Activated T-helper 1 cell treated with Interleukin-2 at 50 U/mL for 16 hours (primary cell): ENCODE measurements around the gene SGPL1.
A peak's percentile ranks its signal among the peaks of the same experiment; 100 is the strongest.
"Not testable (repeated sequence)": the region's sequence is repeated elsewhere in the genome, so short reads cannot be mapped to it uniquely, and the experiment has no call there.

ENCODE experiments used
- DNase-seq: peaks from one replicate; pipeline ENCODE4 v3.0.0-alpha.2; 2020; ENCODE audit warnings: low read depth

The SGPL1 gene, protein sequence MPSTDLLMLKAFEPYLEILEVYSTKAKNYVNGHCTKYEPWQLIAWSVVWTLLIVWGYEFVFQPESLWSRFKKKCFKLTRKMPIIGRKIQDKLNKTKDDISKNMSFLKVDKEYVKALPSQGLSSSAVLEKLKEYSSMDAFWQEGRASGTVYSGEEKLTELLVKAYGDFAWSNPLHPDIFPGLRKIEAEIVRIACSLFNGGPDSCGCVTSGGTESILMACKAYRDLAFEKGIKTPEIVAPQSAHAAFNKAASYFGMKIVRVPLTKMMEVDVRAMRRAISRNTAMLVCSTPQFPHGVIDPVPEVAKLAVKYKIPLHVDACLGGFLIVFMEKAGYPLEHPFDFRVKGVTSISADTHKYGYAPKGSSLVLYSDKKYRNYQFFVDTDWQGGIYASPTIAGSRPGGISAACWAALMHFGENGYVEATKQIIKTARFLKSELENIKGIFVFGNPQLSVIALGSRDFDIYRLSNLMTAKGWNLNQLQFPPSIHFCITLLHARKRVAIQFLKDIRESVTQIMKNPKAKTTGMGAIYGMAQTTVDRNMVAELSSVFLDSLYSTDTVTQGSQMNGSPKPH

DNA sequence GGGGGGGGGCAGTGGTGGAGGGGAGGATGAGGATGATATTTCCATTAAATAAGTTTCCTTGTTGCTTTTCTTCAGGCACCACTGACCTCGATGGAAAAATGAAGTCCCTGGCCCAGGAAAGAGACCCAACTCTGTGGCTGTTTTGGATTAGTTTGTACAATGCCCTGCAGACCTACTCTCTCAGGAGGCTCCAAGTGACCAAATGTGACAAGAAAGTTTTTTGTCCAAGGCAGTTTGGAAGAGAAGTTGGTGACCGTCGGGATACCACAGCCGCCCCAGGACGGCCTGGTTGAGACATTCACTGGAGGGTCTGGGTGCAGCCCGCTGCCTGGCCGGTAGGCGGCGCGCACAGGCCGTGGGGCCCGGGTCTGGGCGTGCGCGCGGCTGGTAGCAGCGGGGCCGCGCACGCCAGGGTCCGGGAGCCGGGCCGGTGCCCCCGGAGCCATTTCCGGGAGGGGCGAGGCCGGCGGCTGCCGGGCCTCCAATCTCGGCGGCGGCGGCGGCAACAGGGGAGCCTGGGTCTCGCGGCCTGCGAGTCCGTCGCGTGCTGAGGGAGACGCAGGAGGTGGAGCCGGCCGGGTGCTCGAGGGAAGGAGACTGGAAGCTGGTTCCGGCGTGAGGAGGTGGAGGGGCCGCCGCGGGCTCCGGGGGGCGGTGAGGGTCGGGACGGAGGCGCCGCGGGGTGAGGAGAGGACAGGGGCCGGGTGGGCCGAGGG is at the start of gene SGPL1:
TSS of gene SGPL1 (plus strand) at position 445 of the 716 bp plus-strand sequence. CDS start 906 bp downstream, outside the sequence.
- peak; percentile 82 for DNase-seq

DNA sequence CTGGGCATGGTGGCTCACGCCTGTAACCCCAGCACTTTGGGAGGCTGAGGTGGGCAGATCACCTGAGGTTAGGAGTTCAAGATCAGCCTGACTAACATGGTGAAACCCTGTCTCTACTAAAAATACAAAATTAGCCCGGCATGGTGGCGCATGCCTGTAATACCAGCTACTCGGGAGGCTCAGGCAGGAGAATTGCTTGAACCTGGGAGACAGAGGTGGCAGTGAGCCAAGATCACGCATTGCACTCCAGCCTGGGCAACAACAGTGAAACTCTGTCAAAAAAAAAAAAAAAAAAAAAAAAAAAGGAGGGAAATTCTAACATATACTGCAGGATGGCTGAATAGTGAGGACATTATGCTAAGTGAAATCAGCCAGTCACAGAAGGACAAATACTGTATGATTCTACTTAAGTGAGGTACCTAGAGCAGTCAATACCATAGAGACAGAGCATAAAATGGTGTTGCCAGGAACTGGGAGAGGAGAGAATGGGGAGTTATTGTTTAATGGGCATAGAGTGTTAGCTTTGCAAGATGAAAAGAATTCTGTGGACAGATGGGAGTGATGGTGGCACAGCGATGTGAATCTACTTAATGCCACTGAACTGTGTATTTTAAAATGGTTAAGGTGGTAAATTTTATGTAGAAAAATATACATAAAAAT is 47.6 kb upstream of the SGPL1 start:
- DNase-seq: not testable (repeated sequence)

DNA sequence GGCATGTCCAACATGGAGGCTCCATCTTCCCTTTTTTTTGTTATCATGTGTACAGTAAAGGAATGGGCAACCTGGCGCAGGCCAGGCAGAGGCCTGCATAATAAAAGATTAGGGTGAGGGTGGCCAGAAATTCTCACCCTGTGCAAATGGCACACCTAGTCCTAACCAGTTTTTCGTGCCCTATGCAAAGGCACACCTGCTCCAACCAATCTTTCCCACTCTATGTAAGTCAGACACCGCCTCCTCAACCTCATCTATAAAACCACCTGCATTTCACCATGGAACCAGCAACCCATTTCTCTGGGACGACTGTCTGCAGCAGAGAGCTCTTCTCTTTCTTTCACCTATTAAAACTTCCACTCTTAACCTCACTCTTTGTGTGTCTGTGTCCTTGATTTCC is 46.6 kb upstream of the SGPL1 start:
- no peak for DNase-seq

DNA sequence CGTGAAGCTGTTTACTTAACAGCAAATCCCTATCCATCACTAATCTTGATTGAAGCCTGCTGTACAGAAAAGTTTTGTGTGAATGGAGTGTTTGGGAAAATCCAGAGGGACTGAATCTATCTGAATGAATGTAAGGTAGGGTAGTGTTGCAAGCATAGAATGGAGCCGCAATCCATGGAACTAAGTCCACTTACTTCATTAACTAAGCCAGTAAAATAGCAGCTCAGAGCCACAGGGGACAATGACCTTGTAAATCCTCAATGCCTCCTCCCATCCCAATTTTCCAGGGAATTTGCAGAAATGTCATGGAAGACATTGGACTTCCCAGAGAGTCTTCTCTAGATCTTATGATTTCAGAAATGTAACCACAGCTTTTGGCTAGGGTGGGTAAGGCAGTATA is 45.7 kb upstream of the SGPL1 start:
- DNase-seq: no peak

DNA sequence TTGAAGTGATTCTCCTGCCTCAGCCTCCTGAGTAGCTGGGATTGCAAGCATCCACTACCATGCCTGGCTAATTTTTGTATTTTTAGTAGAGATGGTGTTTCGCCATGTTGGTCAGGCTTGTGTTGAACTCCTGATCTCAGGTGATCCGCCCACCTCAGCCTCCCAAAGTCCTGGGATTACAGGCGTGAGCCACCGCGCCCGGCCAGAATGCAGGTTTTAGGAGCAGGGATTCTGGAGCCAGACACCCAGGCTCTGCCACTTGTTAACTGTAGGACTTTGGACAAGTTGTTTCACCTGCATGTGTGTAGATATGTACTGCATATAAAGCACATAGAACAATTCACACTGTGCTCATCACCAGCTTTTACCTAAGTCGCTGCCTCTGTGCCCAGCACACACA is 45.2 kb upstream of the SGPL1 start:
- DNase-seq: not testable (repeated sequence)

DNA sequence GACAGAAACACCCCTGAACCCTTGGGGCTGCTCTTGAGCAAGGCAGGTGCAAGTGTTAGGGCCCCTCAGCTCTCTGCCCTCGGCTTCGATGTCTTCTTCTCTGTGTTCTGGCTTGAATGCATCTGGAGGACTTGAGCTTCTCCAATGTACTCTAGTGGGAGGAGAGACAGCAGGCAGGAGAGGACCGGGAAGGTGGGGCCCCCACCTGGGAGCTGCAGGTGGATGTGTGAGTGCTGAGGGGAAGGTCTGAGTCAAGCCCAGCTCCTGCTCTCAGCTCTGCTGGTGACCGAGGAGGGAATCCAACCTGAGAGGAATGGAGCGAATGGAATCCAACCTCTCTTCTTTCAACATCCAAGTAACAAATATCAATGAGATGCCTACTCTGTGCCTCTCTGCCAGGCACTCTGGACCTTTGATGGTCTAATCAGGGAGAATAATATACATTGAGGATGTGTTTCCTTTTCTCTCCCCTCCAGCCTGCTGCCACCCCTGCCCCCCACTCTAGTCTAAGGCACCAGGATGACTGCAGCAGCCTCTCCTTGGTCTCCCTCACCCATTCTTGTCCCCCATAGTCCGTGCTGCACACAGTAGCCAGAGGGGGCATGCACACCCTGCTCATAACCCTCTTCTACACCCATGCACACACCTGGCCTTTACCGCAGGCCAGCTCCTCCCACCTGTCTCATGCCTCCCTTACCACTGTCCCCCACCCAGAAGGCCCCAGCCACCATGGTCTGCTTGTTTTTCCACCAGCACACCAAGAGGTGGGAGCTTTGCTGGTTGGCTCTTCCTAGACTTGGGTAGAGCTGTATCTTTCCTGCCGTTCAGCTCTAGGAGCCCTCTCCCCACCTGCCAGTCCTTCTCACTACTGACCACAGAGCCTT is 44.2 kb upstream of the SGPL1 start:
- DNase-seq: no peak

DNA sequence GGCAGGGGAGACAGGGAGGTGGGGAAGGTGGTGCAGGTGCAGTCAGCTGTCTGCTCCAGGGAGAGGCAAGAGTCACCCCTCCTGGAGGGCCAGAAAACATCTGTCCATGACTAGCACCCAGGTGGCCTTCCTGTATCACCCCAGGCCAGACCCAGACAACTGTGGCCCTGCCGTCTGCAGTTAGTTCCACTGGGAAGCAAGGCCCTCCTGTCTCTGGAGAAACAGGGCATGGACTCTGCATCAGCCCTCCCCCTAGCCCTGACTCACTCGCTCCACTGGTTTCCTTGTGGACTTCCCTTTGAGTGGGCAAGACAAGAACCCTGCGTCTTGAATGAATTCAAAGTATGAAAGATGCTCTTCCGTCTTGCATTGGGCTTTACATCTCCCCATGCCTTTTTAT is 43.1 kb upstream of the SGPL1 start:
- DNase-seq: no peak

DNA sequence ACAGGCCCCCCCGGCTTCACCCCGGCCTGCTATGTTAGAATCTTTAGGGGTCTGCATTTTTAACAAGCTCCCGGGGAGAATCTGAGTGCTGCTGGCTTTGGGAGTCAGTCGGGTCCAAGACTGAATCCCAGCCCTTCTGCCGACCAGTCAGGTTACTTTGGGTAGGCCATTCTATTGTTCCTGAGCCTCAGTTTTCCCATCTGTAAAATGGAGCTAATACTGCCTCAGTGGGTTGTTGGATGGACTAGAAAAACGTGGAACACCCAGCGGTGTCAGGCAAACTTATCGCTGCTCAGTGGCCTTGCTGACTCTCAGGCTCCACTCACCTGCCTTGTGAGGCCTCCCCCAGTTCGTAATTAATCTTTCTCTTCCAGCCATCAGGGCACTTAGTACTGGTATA is 42.3 kb upstream of the SGPL1 start:
- DNase-seq: no peak

DNA sequence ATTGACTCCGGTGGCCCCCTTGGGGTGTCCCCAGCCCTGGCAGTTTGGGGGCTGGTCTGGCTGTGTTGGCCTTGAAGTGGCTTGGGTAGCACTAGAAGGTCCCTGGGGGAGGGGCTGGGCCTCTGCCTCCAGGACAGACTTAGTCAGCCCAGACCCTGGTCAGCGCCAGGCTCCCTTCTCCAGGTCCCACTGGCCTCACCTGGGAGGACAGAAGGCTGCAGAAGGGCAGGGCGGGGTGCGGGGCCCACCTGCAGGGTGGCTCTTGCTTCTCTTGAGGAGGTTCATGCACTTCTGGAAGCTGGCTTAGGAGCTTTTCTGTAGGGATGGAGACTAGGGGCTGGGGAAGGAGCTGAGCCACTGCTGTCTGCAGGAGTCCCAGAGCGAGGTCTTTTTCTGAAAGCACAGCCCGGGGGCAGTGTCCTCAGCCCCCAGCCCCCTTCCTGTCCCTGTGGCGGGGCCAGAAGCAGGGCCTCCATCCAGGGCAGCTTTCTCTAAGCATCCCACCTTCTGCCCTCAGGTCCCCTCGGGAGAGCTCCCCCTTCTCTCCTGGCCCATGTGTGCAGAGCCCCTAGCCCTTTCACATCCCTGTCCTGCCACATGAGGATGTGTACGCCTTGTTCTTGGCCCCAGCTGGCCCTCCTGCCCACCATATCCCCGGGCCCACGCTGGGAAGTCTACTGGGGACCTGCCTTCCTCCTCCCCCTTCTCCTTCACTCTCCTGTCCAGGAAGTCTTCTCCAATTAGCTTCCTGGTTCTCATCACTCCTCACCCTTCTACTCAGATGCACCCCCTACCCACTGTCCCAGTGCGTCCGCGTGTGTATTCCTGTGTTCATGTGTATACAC is 41.6 kb upstream of the SGPL1 start:
- no peak for DNase-seq

DNA sequence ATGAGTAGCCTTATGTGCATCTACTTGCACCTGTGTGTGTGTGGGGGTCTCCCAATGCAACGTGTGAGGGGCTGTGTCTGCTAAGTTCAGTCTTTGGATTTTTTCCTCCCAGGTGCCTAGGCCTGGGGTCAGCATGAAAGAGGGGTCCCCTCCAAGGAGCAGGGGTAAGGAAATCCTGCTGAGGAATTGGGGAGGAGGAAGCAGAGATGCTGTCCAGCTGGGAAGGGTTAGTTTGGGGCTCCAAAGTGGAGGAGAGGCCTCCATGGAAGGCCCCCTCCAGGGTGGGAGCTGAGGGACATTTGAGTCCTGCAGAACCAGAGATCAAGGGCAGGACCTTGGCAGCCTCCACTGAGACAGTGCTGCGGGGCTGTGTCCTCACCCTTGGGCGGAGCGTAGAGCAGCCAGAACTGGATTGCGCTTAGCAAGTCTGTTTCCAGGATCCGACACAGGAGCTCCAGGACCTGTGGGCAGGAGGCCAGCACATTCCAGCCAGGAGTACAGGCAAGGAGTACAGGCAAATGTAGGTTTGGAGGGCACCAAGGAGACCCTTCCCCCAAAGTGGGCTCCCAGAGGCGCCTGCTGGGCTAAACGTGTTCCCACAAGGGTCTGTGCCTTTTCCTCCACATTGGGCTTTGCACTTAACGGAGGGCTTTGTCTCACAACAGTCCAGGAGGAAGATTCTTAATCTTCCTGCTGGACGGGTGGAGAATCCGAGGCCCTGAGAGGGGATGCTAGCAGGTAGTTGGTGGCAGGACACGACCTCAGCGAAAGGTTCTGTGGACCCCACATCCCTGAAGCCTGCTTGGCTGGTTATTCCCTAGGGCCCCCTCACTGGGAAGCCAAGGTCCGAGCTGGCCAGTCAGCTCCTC is 40.7 kb upstream of the SGPL1 start:
- no peak for DNase-seq

DNA sequence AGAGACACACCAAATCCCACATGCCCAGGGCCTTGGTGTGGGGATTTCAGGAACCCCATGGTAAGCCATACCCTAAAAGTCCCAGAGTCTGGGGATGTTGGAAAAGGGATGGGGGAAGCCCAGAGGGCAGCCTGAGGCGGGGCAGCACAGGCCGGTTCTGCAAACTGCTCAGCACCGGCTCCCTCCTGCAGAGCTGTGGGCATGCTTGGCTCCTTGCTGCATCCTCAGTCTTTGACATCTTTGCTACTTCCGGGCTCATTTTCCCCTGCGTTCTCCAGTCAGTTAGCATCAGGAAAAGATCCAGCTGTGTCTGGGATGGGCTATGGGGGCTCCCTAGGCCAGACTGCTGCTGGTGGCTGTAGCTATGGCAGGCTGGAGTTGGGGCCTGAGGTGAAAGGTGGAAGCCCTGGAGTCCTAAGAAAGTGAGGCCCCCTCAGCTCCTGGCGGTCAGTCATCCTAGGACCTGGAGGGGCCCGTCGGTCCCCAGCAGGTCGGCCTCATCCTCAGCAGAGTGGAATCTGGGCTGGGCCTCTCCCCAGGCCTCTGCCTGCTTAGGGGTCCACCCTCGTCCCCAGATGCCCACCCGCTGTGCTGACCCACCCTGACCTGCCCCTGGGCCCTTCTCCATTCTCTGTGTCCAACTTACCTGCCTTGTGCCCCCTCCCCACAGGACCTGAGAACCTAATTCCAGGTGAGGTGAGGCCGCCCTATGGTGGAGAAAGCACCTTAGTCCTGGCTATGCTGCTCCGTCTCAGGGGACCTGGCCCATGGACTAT is 39.9 kb upstream of the SGPL1 start:
- DNase-seq: no peak

DNA sequence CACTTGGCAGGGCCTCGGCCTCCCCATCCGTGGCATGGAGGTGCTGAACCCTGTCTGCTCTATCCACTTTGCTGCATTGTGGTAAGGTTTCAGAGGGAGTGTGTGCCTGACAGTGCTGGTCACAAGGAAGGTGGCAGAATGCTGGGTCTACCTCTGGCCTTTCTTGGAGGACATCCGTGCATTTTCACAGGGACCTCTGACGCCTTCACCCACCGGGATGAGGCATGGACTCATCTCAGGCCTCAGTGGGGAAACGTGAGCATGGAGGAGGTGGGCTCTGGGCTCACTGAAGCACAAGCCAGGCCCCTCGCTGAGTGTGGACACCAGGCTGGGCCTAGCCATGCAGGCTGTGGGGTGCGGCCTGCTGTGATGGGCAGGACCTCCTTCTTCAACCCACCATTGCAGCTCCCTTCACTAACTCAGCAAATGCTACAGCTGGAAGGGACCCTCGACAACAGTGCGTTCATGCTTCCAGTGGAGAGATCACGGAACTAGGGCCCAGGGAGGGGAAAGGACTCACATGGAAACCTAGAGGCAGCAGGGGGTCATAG is 39.2 kb upstream of the SGPL1 start:
- no peak for DNase-seq

DNA sequence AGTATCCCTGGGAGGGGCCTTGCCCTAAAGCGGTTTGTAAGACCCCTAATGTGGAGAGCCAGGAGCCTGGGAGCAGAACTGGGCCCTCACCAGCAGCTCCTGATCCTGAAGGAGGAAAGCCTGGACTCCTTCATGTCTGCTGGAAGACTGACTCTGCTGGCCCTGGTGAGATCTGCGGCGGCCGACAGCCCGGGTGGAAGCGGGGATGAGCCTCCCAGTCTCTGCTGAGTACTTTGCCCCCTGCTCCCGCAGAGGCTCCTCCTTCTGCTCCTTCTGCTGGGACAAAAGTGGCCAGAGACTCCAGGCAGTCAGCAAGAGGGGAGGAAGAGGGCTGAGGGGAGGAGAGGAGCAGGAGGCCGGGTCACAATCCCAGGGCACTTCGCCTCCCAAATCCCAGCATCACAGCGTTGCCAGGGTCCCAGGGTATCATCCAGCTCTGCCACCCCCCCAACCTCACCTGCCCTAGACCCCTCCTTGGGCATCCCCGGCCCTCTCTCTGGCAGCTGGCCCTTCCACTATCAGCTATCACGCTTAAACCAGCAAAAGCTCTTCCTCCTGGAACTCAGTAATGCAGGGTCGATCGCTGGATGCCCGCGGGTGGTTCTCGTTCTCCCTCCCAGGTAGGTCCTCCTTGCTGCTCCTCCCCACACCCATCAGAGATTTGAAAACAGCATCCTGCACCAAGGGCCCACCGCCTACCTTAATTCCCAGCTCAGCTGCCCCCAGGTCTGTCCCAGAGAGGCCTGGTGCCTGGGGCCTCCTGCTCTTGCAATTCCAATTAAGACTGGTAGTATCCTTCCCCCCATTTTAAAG is 38.5 kb upstream of the SGPL1 start:
- DNase-seq: no peak

DNA sequence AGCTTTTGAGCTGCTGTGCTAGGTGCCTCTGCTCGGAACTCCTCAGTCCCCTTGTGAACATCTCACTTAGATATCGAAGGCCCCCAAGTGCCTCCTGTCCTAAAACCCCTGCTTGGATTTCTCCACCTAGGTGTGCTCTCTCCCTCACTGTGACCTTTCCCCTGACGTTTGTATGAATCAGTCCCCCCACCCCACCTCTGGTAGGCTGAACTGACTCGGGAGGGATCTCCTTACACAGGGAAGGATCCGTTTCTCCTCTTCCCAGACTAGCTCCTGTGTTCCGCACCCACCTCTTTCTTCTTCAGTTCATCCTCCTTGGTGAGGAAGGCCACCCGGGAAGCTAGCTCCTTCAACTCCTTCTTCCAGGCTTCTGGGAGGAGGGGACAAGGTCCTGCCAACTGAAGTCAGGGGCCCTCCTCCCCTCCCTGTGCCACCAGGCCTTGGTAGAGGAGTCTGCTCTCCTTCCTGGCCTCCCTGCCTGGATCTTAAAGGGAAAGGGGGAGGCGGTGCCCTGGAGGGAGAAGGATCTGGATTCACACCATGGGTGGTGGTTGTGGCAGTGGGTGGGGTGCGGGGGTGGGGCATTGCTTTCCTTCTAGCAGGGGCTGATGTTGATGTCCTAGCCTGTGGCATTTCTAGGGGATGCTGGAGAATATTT is 37.4 kb upstream of the SGPL1 start:
- DNase-seq: no peak

DNA sequence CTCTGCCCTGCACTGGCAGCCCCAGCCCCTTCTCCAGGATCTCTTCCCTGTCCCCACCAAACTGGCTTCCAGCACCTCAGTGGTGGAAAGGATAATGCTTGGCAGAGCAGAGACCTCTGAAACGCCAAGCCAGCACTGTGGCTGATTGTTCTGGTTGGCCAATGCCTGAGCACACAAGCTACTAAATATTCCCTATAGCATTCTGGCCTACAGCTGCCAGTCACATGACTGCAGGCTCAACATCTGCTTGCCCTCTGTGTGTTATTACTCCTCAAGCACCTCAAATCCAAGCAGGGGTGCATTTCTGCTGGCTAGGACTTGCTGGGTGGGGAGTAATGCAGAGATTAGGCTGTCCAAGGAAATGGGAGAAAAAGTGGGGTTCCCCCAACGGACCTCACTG is 36.7 kb upstream of the SGPL1 start:
- no peak for DNase-seq

DNA sequence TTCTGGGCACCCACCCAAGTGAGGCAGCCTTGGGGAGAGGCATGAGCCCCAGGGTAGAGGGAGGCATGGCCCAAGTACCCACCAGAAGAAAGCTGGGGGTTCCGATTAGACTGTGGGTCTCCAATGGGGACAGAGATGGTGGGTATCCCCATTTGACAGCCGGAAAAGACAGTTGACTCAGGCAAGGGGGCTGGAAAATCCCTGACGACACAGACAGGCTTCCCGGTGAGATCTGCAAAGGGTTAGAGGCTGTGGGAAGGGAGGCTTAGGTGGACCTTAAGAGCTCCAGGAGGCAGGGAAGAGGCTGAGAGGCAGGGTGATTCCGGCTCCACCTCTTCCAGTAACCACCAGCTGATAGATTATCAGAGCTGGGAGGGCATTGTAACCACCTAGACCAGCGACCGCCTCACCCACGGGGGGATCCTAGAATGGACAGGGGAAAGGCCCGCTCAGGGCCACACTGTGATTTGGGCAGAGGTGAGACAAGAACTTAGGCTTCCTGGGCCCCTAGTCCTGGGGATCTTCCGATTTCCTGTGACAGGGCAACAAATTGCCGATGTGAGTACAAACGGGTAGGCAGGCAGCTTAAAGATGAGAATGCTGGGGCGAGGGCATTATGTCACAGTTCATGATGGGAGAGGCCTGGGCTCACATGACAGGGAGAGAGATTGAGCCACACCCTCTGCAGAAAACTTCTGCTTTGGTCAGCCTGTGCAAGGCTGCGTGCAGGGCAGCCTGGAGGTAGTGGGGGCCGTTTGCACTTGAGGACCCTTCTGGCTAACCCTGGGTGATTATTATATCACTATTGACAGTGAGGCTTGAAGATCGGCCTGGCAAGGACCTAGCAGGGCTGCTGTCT is 36.0 kb upstream of the SGPL1 start:
- DNase-seq: no peak
